MCF 10A (cell line): ENCODE results near the gene KSR1. TPM values are rescaled to one million over a fixed set of nuclear protein-coding genes. Genes with fewer than 3 reads are reported as not detected.

Experiments
- BruUV-seq: library from RNA; stranded (reverse); fragments of 400-500 nt; replicated peaks from 2 replicates; lab custom pipeline; 2021; lab: Mats Ljungman, UMichigan
- CTCF ChIA-PET: fragments of 300-600 bp; sonication (Branson Sonifier 250); formaldehyde crosslinking; extraction: SDS; loops from one replicate; lab custom pipeline; 2021; ENCODE audit warnings: antibody characterized with exemption, inconsistent platforms; lab: Yijun Ruan, JAX
- POLR2A ChIA-PET: fragments of 300-600, 350-650 bp; sonication (Branson Sonifier 250); formaldehyde crosslinking; extraction: SDS; loops from one replicate; lab custom pipeline; 2020; ENCODE audit warnings: antibody characterized with exemption, inconsistent platforms; lab: Yijun Ruan, JAX
- DNase-seq: peaks from one replicate; pipeline ENCODE4 v3.0.0-alpha.2; 2018; ENCODE audit not compliant: unreplicated experiment
- H3K27ac Mint-ChIP-seq: one replicate; pipeline ENCODE4 v1.8.0; 2022; ENCODE audit warnings: mild to moderate bottlenecking, low read depth, mixed read lengths; ENCODE audit not compliant: unreplicated experiment
- H3K27me3 Mint-ChIP-seq: one replicate; pipeline ENCODE4 v1.8.0; 2022; ENCODE audit warnings: mixed read lengths; ENCODE audit not compliant: insufficient read depth, unreplicated experiment
- H3K36me3 Mint-ChIP-seq: one replicate; pipeline ENCODE4 v1.8.0; 2022; ENCODE audit warnings: mild to moderate bottlenecking, moderate library complexity, mixed read lengths; ENCODE audit not compliant: insufficient read depth, unreplicated experiment
- H3K4me1 Mint-ChIP-seq: one replicate; pipeline ENCODE4 v1.8.0; 2022; ENCODE audit warnings: mixed read lengths; ENCODE audit not compliant: insufficient read depth, unreplicated experiment
- H3K4me3 Mint-ChIP-seq: one replicate; pipeline ENCODE4 v1.8.0; 2022; ENCODE audit warnings: mild to moderate bottlenecking, moderate library complexity, mixed read lengths; ENCODE audit not compliant: unreplicated experiment
- H3K9me3 Mint-ChIP-seq: one replicate; pipeline ENCODE4 v1.8.0; 2022; ENCODE audit warnings: mixed read lengths; ENCODE audit not compliant: unreplicated experiment
- intact Hi-C: fragments of 100-400 bp; cut with micrococcal nuclease; formaldehyde crosslinking; loops from 2 replicates; pipeline ENCODE4 v1.14.1; 2022
- total RNA-seq: library from RNA; stranded (reverse); gene quantifications from 2 replicates; pipeline ENCODE4 v1.2.3, GENCODE V29; 2022
- TF ChIP-seq, protein P1 (sequence below): fragments of 200-600 bp; IDR thresholded peaks from one replicate; pipeline ENCODE4 v1.8.0; 2022; ENCODE audit warnings: antibody characterized with exemption, mild to moderate bottlenecking; ENCODE audit not compliant: unreplicated experiment

The KSR1 gene
- total RNA-seq, 1 experiment from 2014 or later = 7.2 TPM

DNA sequence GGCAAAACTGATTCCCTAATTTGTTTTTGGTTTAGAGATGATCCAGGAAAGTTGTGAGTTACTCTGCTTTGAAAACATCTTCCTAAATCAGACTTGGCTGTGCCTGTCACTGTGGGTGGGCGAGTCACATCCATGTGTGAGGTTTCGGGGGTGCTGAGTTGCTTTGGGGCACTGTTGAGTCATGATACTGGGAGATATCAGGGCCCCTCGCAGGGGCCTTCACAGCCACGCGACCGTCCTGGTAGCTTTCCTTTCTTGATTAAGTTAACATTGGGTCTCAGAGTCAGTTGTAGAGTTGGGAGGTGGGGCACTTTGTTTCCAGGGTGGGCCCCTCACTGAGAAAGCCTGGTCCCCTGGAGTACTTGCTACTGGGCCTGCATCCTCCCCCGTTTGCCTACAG, 116.4 kb downstream of the KSR1 start:
- Mint-ChIP-seq H3K36me3 (peaks cover 7% of the 10 kb centered on the region), H3K4me1 (peaks cover 18% of the 10 kb centered on the region), H3K9me3 (no peaks in the 10 kb centered on the region), H3K27me3 (no peaks in the 10 kb centered on the region), H3K27ac (no peak overlapping the region), H3K4me3 (no peak overlapping the region)
- no TSS peak for BruUV-seq
- TF ChIP-seq, protein P1, sequence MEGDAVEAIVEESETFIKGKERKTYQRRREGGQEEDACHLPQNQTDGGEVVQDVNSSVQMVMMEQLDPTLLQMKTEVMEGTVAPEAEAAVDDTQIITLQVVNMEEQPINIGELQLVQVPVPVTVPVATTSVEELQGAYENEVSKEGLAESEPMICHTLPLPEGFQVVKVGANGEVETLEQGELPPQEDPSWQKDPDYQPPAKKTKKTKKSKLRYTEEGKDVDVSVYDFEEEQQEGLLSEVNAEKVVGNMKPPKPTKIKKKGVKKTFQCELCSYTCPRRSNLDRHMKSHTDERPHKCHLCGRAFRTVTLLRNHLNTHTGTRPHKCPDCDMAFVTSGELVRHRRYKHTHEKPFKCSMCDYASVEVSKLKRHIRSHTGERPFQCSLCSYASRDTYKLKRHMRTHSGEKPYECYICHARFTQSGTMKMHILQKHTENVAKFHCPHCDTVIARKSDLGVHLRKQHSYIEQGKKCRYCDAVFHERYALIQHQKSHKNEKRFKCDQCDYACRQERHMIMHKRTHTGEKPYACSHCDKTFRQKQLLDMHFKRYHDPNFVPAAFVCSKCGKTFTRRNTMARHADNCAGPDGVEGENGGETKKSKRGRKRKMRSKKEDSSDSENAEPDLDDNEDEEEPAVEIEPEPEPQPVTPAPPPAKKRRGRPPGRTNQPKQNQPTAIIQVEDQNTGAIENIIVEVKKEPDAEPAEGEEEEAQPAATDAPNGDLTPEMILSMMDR = no peak
- POLR2A ChIA-PET = no interaction called here
- DNase-seq = no peak
- CTCF ChIA-PET = interaction anchor here (3.3 kb wide), 1 partner anchor 28 kb away, joined by 19 read pairs; no protein-coding TSS in a partner anchor
- intact Hi-C loops = no loop called here

DNA sequence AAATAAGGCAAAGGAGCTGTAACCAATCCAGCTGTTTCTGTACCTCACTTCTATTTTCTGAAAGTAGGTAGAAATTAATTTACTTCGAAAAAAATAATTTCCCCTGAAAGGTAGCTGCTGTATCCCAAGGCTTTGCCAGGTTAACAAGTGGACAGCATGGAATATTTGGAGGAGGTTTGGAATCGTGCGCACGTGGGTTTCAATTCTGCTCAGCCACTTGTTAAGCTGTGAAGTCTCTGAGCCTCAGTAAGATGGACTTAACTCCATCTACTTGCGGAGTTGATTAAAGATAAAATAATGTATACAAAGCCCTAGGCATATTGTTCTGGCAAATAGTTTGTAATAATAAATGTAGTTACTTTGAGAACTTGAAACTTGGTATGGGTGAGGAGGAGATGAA, 117.3 kb downstream of the KSR1 start:
- CTCF ChIA-PET = interaction anchor here (0.7 to 3.3 kb wide), 2 partner anchors 13 to 27 kb away, joined by 6 to 19 read pairs; no protein-coding TSS in a partner anchor
- intact Hi-C loops = no loop called here
- BruUV-seq = no TSS peak
- no peak for DNase-seq
- no peak overlapping the region for H3K27ac Mint-ChIP-seq
- POLR2A ChIA-PET = no interaction called here
- H3K4me3 Mint-ChIP-seq = no peak overlapping the region
- H3K27me3 Mint-ChIP-seq = no peaks in the 10 kb centered on the region
- H3K4me1 Mint-ChIP-seq = peaks cover 20% of the 10 kb centered on the region
- TF ChIP-seq, protein P1 = no peak
- peaks cover 7% of the 10 kb centered on the region for H3K36me3 Mint-ChIP-seq
- no peaks in the 10 kb centered on the region for H3K9me3 Mint-ChIP-seq

DNA sequence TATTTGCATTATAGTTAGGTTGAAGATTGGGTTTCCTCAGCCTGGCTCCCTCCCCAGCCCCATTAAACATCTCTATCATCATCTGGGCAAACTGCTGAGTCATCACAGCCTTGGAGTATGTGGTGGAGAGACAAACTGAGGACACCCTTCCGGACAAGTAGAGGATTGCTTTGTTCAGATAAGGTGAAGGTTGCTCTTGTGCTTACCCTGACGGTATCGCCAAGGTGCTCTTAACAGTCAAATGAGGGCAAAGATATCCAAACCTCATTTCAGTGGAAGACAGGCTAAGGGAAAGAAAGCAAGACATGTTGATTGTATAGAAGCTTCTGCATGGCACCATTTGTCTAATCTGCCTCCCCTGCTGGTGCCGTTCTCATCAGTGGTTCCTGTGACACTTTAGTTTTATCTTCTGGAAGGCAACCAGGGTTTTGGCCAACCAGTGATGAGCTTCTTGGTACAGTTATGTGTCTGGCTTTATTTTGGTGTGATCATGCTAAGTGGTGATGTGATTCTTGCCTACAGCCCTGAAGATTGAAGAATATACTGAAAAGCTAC, 117.8 kb downstream of the KSR1 start:
- Mint-ChIP-seq H3K36me3 (peaks cover 7% of the 10 kb centered on the region), H3K9me3 (no peaks in the 10 kb centered on the region), H3K4me1 (peaks cover 25% of the 10 kb centered on the region), H3K27me3 (no peaks in the 10 kb centered on the region), H3K27ac (no peak overlapping the region), H3K4me3 (no peak overlapping the region)
- no TSS peak for BruUV-seq
- CTCF ChIA-PET = interaction anchor here (0.7 to 3.3 kb wide), 4 partner anchors 12 to 81 kb away, joined by 4 to 19 read pairs (median 5); no protein-coding TSS in a partner anchor
- intact Hi-C loops = no loop called here
- peak; percentile 39 for DNase-seq
- TF ChIP-seq, protein P1 = no peak
- POLR2A ChIA-PET = interaction anchor here (0.6 kb wide), 1 partner anchor 79 kb away, joined by 3 read pairs; no protein-coding TSS in a partner anchor

DNA sequence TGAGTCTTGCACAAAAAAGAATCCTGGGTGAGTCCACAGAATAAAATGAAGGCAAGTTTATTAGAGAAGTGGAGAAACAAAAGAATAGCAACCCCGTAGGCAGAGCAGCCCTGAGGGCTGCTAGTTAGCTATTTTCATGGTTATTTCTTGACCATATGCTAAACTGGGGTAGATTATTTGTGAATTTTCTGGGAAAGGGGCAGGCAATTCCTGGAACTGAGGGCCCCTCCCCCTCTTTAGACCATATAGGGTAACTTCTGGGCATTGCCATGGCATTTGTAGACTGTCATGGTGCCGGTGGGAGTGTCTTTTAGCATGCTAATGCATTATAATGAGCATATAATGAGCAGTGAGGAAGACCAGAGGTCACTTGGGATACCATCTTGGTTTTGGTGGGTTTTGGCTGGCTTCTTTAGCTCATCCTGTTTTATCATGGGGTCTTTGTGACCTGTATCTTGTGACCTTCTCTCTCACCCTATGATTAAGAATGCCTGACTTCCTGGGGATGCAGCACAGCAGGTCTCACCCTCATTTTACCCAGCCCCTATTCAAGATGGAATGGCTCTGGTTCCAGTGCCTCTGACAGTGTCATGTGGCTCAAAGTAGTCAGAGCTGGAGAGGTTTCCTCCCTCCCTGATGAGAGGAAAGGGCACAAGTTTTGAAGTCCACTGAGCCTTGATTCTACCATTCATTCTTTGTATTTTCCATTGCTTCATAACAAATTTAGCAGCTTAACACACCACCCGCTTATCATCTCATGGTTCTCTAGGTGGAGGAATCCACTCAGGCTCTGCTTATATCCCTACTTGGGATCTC, 119.1 kb downstream of the KSR1 start:
- no peaks in the 10 kb centered on the region for H3K9me3 Mint-ChIP-seq
- intact Hi-C loops = no loop called here
- CTCF ChIA-PET = interaction anchor here (0.6 to 3.3 kb wide), 8 partner anchors 12 to 1257 kb away, joined by 3 to 19 read pairs (median 4); no protein-coding TSS in a partner anchor
- peaks cover 33% of the 10 kb centered on the region for H3K4me1 Mint-ChIP-seq
- POLR2A ChIA-PET = no interaction called here
- no TSS peak for BruUV-seq
- no peak for DNase-seq
- no peaks in the 10 kb centered on the region for H3K27me3 Mint-ChIP-seq
- H3K36me3 Mint-ChIP-seq = peaks cover 7% of the 10 kb centered on the region
- H3K27ac Mint-ChIP-seq = no peak overlapping the region
- TF ChIP-seq, protein P1 = no peak
- H3K4me3 Mint-ChIP-seq = no peak overlapping the region
